GM18505 (cell line): ENCODE results near the gene ZIC1.

Source experiments
- ATAC-seq: cut with Tn5 transposase; IDR thresholded peaks from one replicate; pipeline ENCODE4 v1.9.1; 2021; ENCODE audit not compliant: unreplicated experiment
- POLR2A ChIP-seq: IDR thresholded peaks from 4 replicates; pipeline ENCODE4 v1.6.1; 2011; ENCODE audit warnings: borderline replicate concordance; ENCODE audit not compliant: insufficient read depth, insufficient read length; ENCODE audit errors: extremely low read depth

ZIC1 gene

GRCh38 chr3:147422196-147422595, 13.0 kb downstream of the ZIC1 start:
- no peak for TF ChIP-seq POLR2A
- no peak for ATAC-seq

- no peak for ATAC-seq
These were observed 13.7 kb downstream of the ZIC1 start for GRCh38 chr3:147422601-147423536.

GRCh38 chr3:147423537-147423797, 14.3 kb downstream of the ZIC1 start:
- TF ChIP-seq POLR2A = no peak
- ATAC-seq = no peak

More at GRCh38 chr3:147422601-147423536, 13.7 kb downstream of the ZIC1 start:
- no peak for TF ChIP-seq POLR2A

GRCh38 chr3:147423798-147424580, 14.8 kb downstream of the ZIC1 start:
- ATAC-seq = no peak
- no peak for TF ChIP-seq POLR2A

GRCh38 chr3:147424581-147425387, 15.6 kb downstream of the ZIC1 start:
- ATAC-seq = no peak
- no peak for TF ChIP-seq POLR2A

- no peak for ATAC-seq
These were observed 16.3 kb downstream of the ZIC1 start for GRCh38 chr3:147425388-147425850.

GRCh38 chr3:147426931-147427330, 17.8 kb downstream of the ZIC1 start:
- TF ChIP-seq POLR2A = no peak
- ATAC-seq = no peak

More at GRCh38 chr3:147425388-147425850, 16.3 kb downstream of the ZIC1 start:
- TF ChIP-seq POLR2A = no peak

GRCh38 chr3:147427746-147428145, 18.6 kb downstream of the ZIC1 start:
- ATAC-seq = no peak
- no peak for TF ChIP-seq POLR2A

GRCh38 chr3:147428326-147428725, 19.2 kb downstream of the ZIC1 start:
- ATAC-seq = no peak
- no peak for TF ChIP-seq POLR2A

GRCh38 chr3:147428754-147429153, 19.6 kb downstream of the ZIC1 start:
- TF ChIP-seq POLR2A = no peak
- no peak for ATAC-seq

GRCh38 chr3:147431751-147432150, 22.6 kb downstream of the ZIC1 start:
- no peak for ATAC-seq
- TF ChIP-seq POLR2A = no peak

GRCh38 chr3:147447224-147447623, 38.1 kb downstream of the ZIC1 start:
- no peak for ATAC-seq
- no peak for TF ChIP-seq POLR2A

- TF ChIP-seq POLR2A = no peak
- ATAC-seq = no peak
These were observed 40.5 kb downstream of the ZIC1 start for GRCh38 chr3:147449669-147450068.
